ENCODE data around the gene ADK. TPM values are rescaled to one million over a fixed set of nuclear protein-coding genes. Genes with fewer than 3 reads are reported as not detected.
"Not testable (repeated sequence)": the region's sequence is repeated elsewhere in the genome, so short reads cannot be mapped to it uniquely, and the experiment has no call there.

Gene ADK
- polyA plus RNA-seq, 2 donors, result 27.3 to 45.2 TPM

GRCh38 chr10:74575191-74575720 lies 424.2 kb downstream of the ADK start:
- H3K27ac ChIP-seq (ENCODE audit: low read depth in 2 of 2, low read length in 1 of 2), result no peak overlapping the region
- WGBS, 2 donors, result 86% methylated on average over 3 of the region's 3 CpGs

GRCh38 chr10:74575912-74576311 lies 424.9 kb downstream of the ADK start:
- WGBS, 2 donors, result 92 to 95% methylated on average over 1 of the region's 1 CpG
- Histone ChIP-seq H3K4me1 (ENCODE audit: control insufficient read depth in 2 of 2, insufficient read depth in 2 of 2, low read length in 1 of 2) (no peaks in the 10 kb centered on the region), H3K36me3 (ENCODE audit: control insufficient read depth in 2 of 2, insufficient read depth in 2 of 2, low read length in 1 of 2) (no peaks in the 10 kb centered on the region), H3K9me3 (ENCODE audit: control insufficient read depth in 2 of 2, insufficient read depth in 1 of 2, low read depth in 1 of 2, low read length in 1 of 2) (no peaks in the 10 kb centered on the region), H3K4me3 (ENCODE audit: low read depth in 1 of 2, low read length in 2 of 2) (no peak overlapping the region), H3K27me3 (ENCODE audit: control insufficient read depth in 1 of 2, insufficient read depth in 2 of 2, low read length in 2 of 2) (no peaks in the 10 kb centered on the region), H3K27ac (ENCODE audit: low read depth in 2 of 2, low read length in 1 of 2) (no peak overlapping the region)

More at GRCh38 chr10:74575191-74575720, 424.2 kb downstream of the ADK start:
- Histone ChIP-seq H3K36me3 (ENCODE audit: control insufficient read depth in 2 of 2, insufficient read depth in 2 of 2, low read length in 1 of 2) (no peaks in the 10 kb centered on the region), H3K9me3 (ENCODE audit: control insufficient read depth in 2 of 2, insufficient read depth in 1 of 2, low read depth in 1 of 2, low read length in 1 of 2) (no peaks in the 10 kb centered on the region), H3K4me1 (ENCODE audit: control insufficient read depth in 2 of 2, insufficient read depth in 2 of 2, low read length in 1 of 2) (no peaks in the 10 kb centered on the region), H3K27me3 (ENCODE audit: control insufficient read depth in 1 of 2, insufficient read depth in 2 of 2, low read length in 2 of 2) (no peaks in the 10 kb centered on the region), H3K4me3 (ENCODE audit: low read depth in 1 of 2, low read length in 2 of 2) (no peak overlapping the region)

GRCh38 chr10:74576586-74576985 lies 425.6 kb downstream of the ADK start:
- Histone ChIP-seq H3K4me3 (ENCODE audit: low read depth in 1 of 2, low read length in 2 of 2) (no peak overlapping the region), H3K9me3 (ENCODE audit: control insufficient read depth in 2 of 2, insufficient read depth in 1 of 2, low read depth in 1 of 2, low read length in 1 of 2) (no peaks in the 10 kb centered on the region), H3K36me3 (ENCODE audit: control insufficient read depth in 2 of 2, insufficient read depth in 2 of 2, low read length in 1 of 2) (no peaks in the 10 kb centered on the region), H3K4me1 (ENCODE audit: control insufficient read depth in 2 of 2, insufficient read depth in 2 of 2, low read length in 1 of 2) (no peaks in the 10 kb centered on the region), H3K27ac (ENCODE audit: low read depth in 2 of 2, low read length in 1 of 2) (no peak overlapping the region), H3K27me3 (ENCODE audit: control insufficient read depth in 1 of 2, insufficient read depth in 2 of 2, low read length in 2 of 2) (no peaks in the 10 kb centered on the region)
- WGBS, 2 donors, result 84 to 95% methylated on average over 3 of the region's 3 CpGs

- H3K4me3 ChIP-seq (ENCODE audit: low read depth in 1 of 2, low read length in 2 of 2); H3K36me3 ChIP-seq (ENCODE audit: control insufficient read depth in 2 of 2, insufficient read depth in 2 of 2, low read length in 1 of 2); H3K9me3 ChIP-seq (ENCODE audit: control insufficient read depth in 2 of 2, insufficient read depth in 1 of 2, low read depth in 1 of 2, low read length in 1 of 2); H3K27me3 ChIP-seq (ENCODE audit: control insufficient read depth in 1 of 2, insufficient read depth in 2 of 2, low read length in 2 of 2); H3K27ac ChIP-seq (ENCODE audit: low read depth in 2 of 2, low read length in 1 of 2); H3K4me1 ChIP-seq (ENCODE audit: control insufficient read depth in 2 of 2, insufficient read depth in 2 of 2, low read length in 1 of 2): not testable (repeated sequence)
- WGBS, 2 donors, result 95 to 100% methylated on average over 2 of the region's 2 CpGs
Measured at GRCh38 chr10:74580438-74580837, 429.4 kb downstream of the ADK start.

GRCh38 chr10:74582566-74582965 lies 431.5 kb downstream of the ADK start:
- 80 to 90% methylated on average over 1 of the region's 1 CpG for WGBS, 2 donors
- Histone ChIP-seq H3K27ac (ENCODE audit: low read depth in 2 of 2, low read length in 1 of 2) (no peak overlapping the region), H3K36me3 (ENCODE audit: control insufficient read depth in 2 of 2, insufficient read depth in 2 of 2, low read length in 1 of 2) (no peaks in the 10 kb centered on the region), H3K27me3 (ENCODE audit: control insufficient read depth in 1 of 2, insufficient read depth in 2 of 2, low read length in 2 of 2) (no peaks in the 10 kb centered on the region), H3K4me1 (ENCODE audit: control insufficient read depth in 2 of 2, insufficient read depth in 2 of 2, low read length in 1 of 2) (no peaks in the 10 kb centered on the region), H3K4me3 (ENCODE audit: low read depth in 1 of 2, low read length in 2 of 2) (no peak overlapping the region), H3K9me3 (ENCODE audit: control insufficient read depth in 2 of 2, insufficient read depth in 1 of 2, low read depth in 1 of 2, low read length in 1 of 2) (no peaks in the 10 kb centered on the region)

GRCh38 chr10:74585231-74586087 lies 434.4 kb downstream of the ADK start:
- WGBS, 2 donors, result 10 to 12% methylated on average over 8 of the region's 8 CpGs
- Histone ChIP-seq H3K27me3 (ENCODE audit: control insufficient read depth in 1 of 2, insufficient read depth in 2 of 2, low read length in 2 of 2) (no peaks in the 10 kb centered on the region), H3K4me1 (ENCODE audit: control insufficient read depth in 2 of 2, insufficient read depth in 2 of 2, low read length in 1 of 2) (no peaks in the 10 kb centered on the region), H3K4me3 (ENCODE audit: low read depth in 1 of 2, low read length in 2 of 2) (peak overlapping the region in 1 of 2 donors; percentile 19), H3K27ac (ENCODE audit: low read depth in 2 of 2, low read length in 1 of 2) (peak overlapping the region in 1 of 2 donors; percentile 68), H3K9me3 (ENCODE audit: control insufficient read depth in 2 of 2, insufficient read depth in 1 of 2, low read depth in 1 of 2, low read length in 1 of 2) (no peaks in the 10 kb centered on the region), H3K36me3 (ENCODE audit: control insufficient read depth in 2 of 2, insufficient read depth in 2 of 2, low read length in 1 of 2) (no peaks in the 10 kb centered on the region)

- Histone ChIP-seq H3K9me3 (ENCODE audit: control insufficient read depth in 2 of 2, insufficient read depth in 1 of 2, low read depth in 1 of 2, low read length in 1 of 2) (no peaks in the 10 kb centered on the region), H3K4me3 (ENCODE audit: low read depth in 1 of 2, low read length in 2 of 2) (no peak overlapping the region), H3K4me1 (ENCODE audit: control insufficient read depth in 2 of 2, insufficient read depth in 2 of 2, low read length in 1 of 2) (no peaks in the 10 kb centered on the region), H3K27ac (ENCODE audit: low read depth in 2 of 2, low read length in 1 of 2) (no peak overlapping the region), H3K36me3 (ENCODE audit: control insufficient read depth in 2 of 2, insufficient read depth in 2 of 2, low read length in 1 of 2) (no peaks in the 10 kb centered on the region), H3K27me3 (ENCODE audit: control insufficient read depth in 1 of 2, insufficient read depth in 2 of 2, low read length in 2 of 2) (no peaks in the 10 kb centered on the region)
- WGBS, 2 donors, result 2 to 3% methylated on average over 1 of the region's 1 CpG
Measured at GRCh38 chr10:74586088-74586585, 435.1 kb downstream of the ADK start.

- Histone ChIP-seq H3K36me3 (ENCODE audit: control insufficient read depth in 2 of 2, insufficient read depth in 2 of 2, low read length in 1 of 2) (no peaks in the 10 kb centered on the region), H3K9me3 (ENCODE audit: control insufficient read depth in 2 of 2, insufficient read depth in 1 of 2, low read depth in 1 of 2, low read length in 1 of 2) (no peaks in the 10 kb centered on the region), H3K27ac (ENCODE audit: low read depth in 2 of 2, low read length in 1 of 2) (no peak overlapping the region), H3K4me3 (ENCODE audit: low read depth in 1 of 2, low read length in 2 of 2) (no peak overlapping the region), H3K27me3 (ENCODE audit: control insufficient read depth in 1 of 2, insufficient read depth in 2 of 2, low read length in 2 of 2) (no peaks in the 10 kb centered on the region), H3K4me1 (ENCODE audit: control insufficient read depth in 2 of 2, insufficient read depth in 2 of 2, low read length in 1 of 2) (no peaks in the 10 kb centered on the region)
- 70 to 79% methylated on average over 3 of the region's 3 CpGs for WGBS, 2 donors
Measured at GRCh38 chr10:74587109-74587854, 436.3 kb downstream of the ADK start.

GRCh38 chr10:74589226-74589673 lies 438.2 kb downstream of the ADK start:
- H3K27ac ChIP-seq (ENCODE audit: low read depth in 2 of 2, low read length in 1 of 2), result no peak overlapping the region
- H3K9me3 ChIP-seq (ENCODE audit: control insufficient read depth in 2 of 2, insufficient read depth in 1 of 2, low read depth in 1 of 2, low read length in 1 of 2), result no peaks in the 10 kb centered on the region
- no peaks in the 10 kb centered on the region for H3K27me3 ChIP-seq (ENCODE audit: control insufficient read depth in 1 of 2, insufficient read depth in 2 of 2, low read length in 2 of 2)
- WGBS, 2 donors, result 6% methylated on average over 6 of the region's 6 CpGs
- H3K4me3 ChIP-seq (ENCODE audit: low read depth in 1 of 2, low read length in 2 of 2), result no peak overlapping the region
- no peaks in the 10 kb centered on the region for H3K36me3 ChIP-seq (ENCODE audit: control insufficient read depth in 2 of 2, insufficient read depth in 2 of 2, low read length in 1 of 2)
- H3K4me1 ChIP-seq (ENCODE audit: control insufficient read depth in 2 of 2, insufficient read depth in 2 of 2, low read length in 1 of 2), result no peaks in the 10 kb centered on the region
